B cell (primary cell): ENCODE measurements around the gene TRA2B. TPM values are rescaled to one million over a fixed set of nuclear protein-coding genes. Genes with fewer than 3 reads are reported as not detected.

ENCODE experiments used
- ATAC-seq: fragments of 200-7000 bp; cut with Tn5 transposase; one replicate; pipeline ENCODE4 v1.10.0; 2021; ENCODE audit warnings: low read depth, mild to moderate bottlenecking, moderate number of reproducible peaks, moderate library complexity
- CTCF ChIA-PET: fragments of 350-600 bp; sonication (Branson Sonifier 250); formaldehyde crosslinking; loops from one replicate; lab custom pipeline; 2021; ENCODE audit warnings: antibody characterized with exemption, inconsistent platforms; lab: Charles Lee
- POLR2A ChIA-PET: fragments of 350-600 bp; sonication (Branson Sonifier 250); formaldehyde crosslinking; loops from one replicate; lab custom pipeline; 2021; ENCODE audit warnings: antibody characterized with exemption; lab: Charles Lee
- DNase-seq: peaks from one replicate; pipeline ENCODE4 v3.0.0; 2013
- H2AFZ ChIP-seq: 2 replicates; pipeline ENCODE4 v1.6.1; 2012; ENCODE audit warnings: mild to moderate bottlenecking, low read depth, low read length; ENCODE audit not compliant: insufficient read depth, poor library complexity, severe bottlenecking
- H3K27ac ChIP-seq, 2 donors: 1 replicate in 1 of 2; 2 replicates in 1 of 2; pipeline ENCODE4 v1.5.1; 2012 to 2013; ENCODE audit warnings: low read length in 2 of 2, mild to moderate bottlenecking in 2 of 2, moderate library complexity in 1 of 2
- H3K27me3 ChIP-seq, 4 experiments: fragments of 200-600 bp in 1 of 4; sonication (generic) in 1 of 4; replicated peaks in 1 of 4; 1 replicate in 2 of 4; 2 replicates in 2 of 4; pipeline versions ENCODE4 v1.6.1 to v1.7.0; 2013 to 2016; ENCODE audit warnings: low read length in 3 of 4, mild to moderate bottlenecking in 2 of 4, mixed read lengths in 1 of 4, moderate library complexity in 1 of 4; ENCODE audit not compliant: insufficient read depth in 4 of 4, control insufficient read depth in 3 of 4; ENCODE audit errors: control extremely low read depth in 1 of 4
- H3K36me3 ChIP-seq, 2 experiments: replicated peaks in 1 of 2; 1 replicate in 1 of 2; 2 replicates in 1 of 2; pipeline versions ENCODE4 v1.6.1 to v1.7.1; 2013; ENCODE audit warnings: low read length in 1 of 2; ENCODE audit not compliant: insufficient read depth in 2 of 2, control insufficient read depth in 1 of 2; ENCODE audit errors: control extremely low read depth in 1 of 2, extremely low read depth in 1 of 2
- H3K4me1 ChIP-seq, 2 donors: fragments of 200-600 bp in 1 of 2; sonication (generic) in 1 of 2; 1 replicate in 1 of 2; 2 replicates in 1 of 2; pipeline versions ENCODE4 v1.5.1 to v1.6.1; 2013 to 2017; ENCODE audit warnings: low read length in 2 of 2; ENCODE audit not compliant: control insufficient read depth in 2 of 2, insufficient read depth in 2 of 2
- H3K4me2 ChIP-seq: replicated peaks from 2 replicates; pipeline ENCODE3; 2012; ENCODE audit warnings: mild to moderate bottlenecking, low read depth, low read length; ENCODE audit not compliant: poor library complexity, severe bottlenecking
- H3K4me3 ChIP-seq, 5 experiments: fragments of 200-600 bp in 1 of 5; sonication (generic) in 1 of 5; 1 replicate in 3 of 5; 2 replicates in 2 of 5; pipeline versions ENCODE4 v1.5.1 to v1.7.0; 2011 to 2016; ENCODE audit warnings: low read length in 4 of 5, mild to moderate bottlenecking in 4 of 5, low read depth in 2 of 5, control low read depth in 1 of 5, moderate library complexity in 1 of 5; ENCODE audit not compliant: insufficient read depth in 1 of 5; ENCODE audit errors: control extremely low read depth in 1 of 5, extremely low read depth in 1 of 5
- H3K79me2 ChIP-seq: fragments of 200-600 bp; sonication (generic); one replicate; pipeline ENCODE4 v1.6.0; 2016; ENCODE audit warnings: low read length; ENCODE audit not compliant: control insufficient read depth, insufficient read depth
- H3K9ac ChIP-seq: fragments of 200-600 bp; sonication (generic); 2 replicates; pipeline ENCODE4 v1.6.1; 2017; ENCODE audit warnings: mild to moderate bottlenecking, low read length, moderate library complexity
- H3K9me3 ChIP-seq, 3 donors: one replicate each; pipeline versions ENCODE4 v1.6.1 to v1.7.1; 2013; ENCODE audit warnings: low read length in 2 of 3; ENCODE audit not compliant: control insufficient read depth in 2 of 3, insufficient read depth in 1 of 3; ENCODE audit errors: control extremely low read depth in 1 of 3
- H4K20me1 ChIP-seq: 2 replicates; pipeline ENCODE4 v1.6.0; 2012; ENCODE audit warnings: mild to moderate bottlenecking, low read length; ENCODE audit not compliant: insufficient read depth, control insufficient read depth, poor library complexity, severe bottlenecking
- H3K27ac Mint-ChIP-seq: one replicate; pipeline ENCODE4 v1.8.0; 2021; ENCODE audit warnings: mixed read lengths
- H3K27me3 Mint-ChIP-seq: one replicate; pipeline ENCODE4 v1.8.0; 2021; ENCODE audit warnings: mixed read lengths
- H3K4me1 Mint-ChIP-seq: one replicate; pipeline ENCODE4 v1.8.0; 2021; ENCODE audit warnings: mixed read lengths
- H3K4me3 Mint-ChIP-seq: one replicate; pipeline ENCODE4 v1.8.0; 2021; ENCODE audit warnings: mixed read lengths
- H3K9me3 Mint-ChIP-seq: one replicate; pipeline ENCODE4 v1.8.0; 2022; ENCODE audit warnings: mixed read lengths; ENCODE audit not compliant: insufficient read depth
- CTCF ChIP-seq: fragments of 200-600 bp; IDR thresholded peaks from one replicate; pipeline ENCODE4 v1.8.0; 2022; ENCODE audit warnings: antibody characterized with exemption, mild to moderate bottlenecking
- EZH2 ChIP-seq: IDR thresholded peaks from 2 replicates; pipeline ENCODE4 v1.6.1; 2012; ENCODE audit warnings: borderline replicate concordance, low read depth, mild to moderate bottlenecking, moderate library complexity, low read length; ENCODE audit not compliant: insufficient read depth, poor library complexity, severe bottlenecking
- WGBS: methylation state at CpG from one replicate; pipeline ENCODE4 v1.1.5; 2013; ENCODE audit warnings: missing lambda C conversion rate; ENCODE audit not compliant: insufficient coverage; 5-methylcytosine and 5-hydroxymethylcytosine counted together
- intact Hi-C: fragments of 100-400 bp; cut with micrococcal nuclease; formaldehyde crosslinking; loops from one replicate; pipeline ENCODE4 v1.10.0; 2022
- polyA plus RNA-seq: library from polyadenylated mRNA; depleted of rRNA; stranded (reverse); fragments of >200 nt; gene quantifications from 2 replicates; pipeline ENCODE4 v1.2.3, GENCODE V29; 2012
- total RNA-seq, 2 donors: library from RNA; stranded (reverse); fragments of 120-200 nt in 1 of 2; gene quantifications; 1 replicate in 1 of 2; 2 replicates in 1 of 2; pipeline versions ENCODE4 v1.2.3 to v1.2.4, GENCODE V29; 2013 to 2022

TRA2B gene
- total and polyA plus RNA-seq, 2 donors (not counting 1 experiment from before 2014, with no cell fraction given) = 220 to 1,062 TPM

- peak overlapping the region; percentile 99 for H3K4me3 Mint-ChIP-seq
- H3K4me3 ChIP-seq = peak overlapping the region; percentile 99 to 100 (median 100)
- peak overlapping the region; percentile 100 for H3K27ac Mint-ChIP-seq
- H2AFZ ChIP-seq = no peak overlapping the region
- CTCF ChIA-PET = interaction anchor here (1.1 to 1.2 kb wide), 2 partner anchors 9 to 43 kb away, joined by 3 to 9 read pairs; no protein-coding TSS in a partner anchor
- H3K4me1 ChIP-seq = peaks cover 46 to 57% of the 10 kb centered on the region in 2 donors
- peaks cover 76% of the 10 kb centered on the region for H4K20me1 ChIP-seq
- POLR2A ChIA-PET = no interaction called here
- H3K27ac ChIP-seq = peak overlapping the region in 1 of 2 donors; percentile 47
- 0% methylated on average over 3 of the region's 8 CpGs for WGBS
- H3K27me3 ChIP-seq = no peaks in the 10 kb centered on the region
- DNase-seq (peak; percentile 23), ATAC-seq (no peak)
- H3K79me2 ChIP-seq = peaks cover 79% of the 10 kb centered on the region
- H3K9ac ChIP-seq = peak overlapping the region; percentile 100
- H3K4me2 ChIP-seq = peak overlapping the region; percentile 80
- H3K9me3 Mint-ChIP-seq = no peaks in the 10 kb centered on the region
- peaks cover 0 to 13% of the 10 kb centered on the region in 2 experiments for H3K36me3 ChIP-seq
- peaks cover 63% of the 10 kb centered on the region for H3K4me1 Mint-ChIP-seq
- no peaks in the 10 kb centered on the region for H3K27me3 Mint-ChIP-seq
- no peaks in the 10 kb centered on the region for H3K9me3 ChIP-seq
- no peak for TF ChIP-seq CTCF
- no peak for TF ChIP-seq EZH2
- intact Hi-C loops = loop anchor here (1.0 to 10.0 kb wide), 7 partner anchors 8 to 1573 kb away; partner anchors contain the start of genes CLCN2, POLR2H and VPS8
Observed at GRCh38 chr3:185934767-185935464, 2.9 kb downstream of the TRA2B start.

GRCh38 chr3:185934174-185934557, 3.6 kb downstream of the TRA2B start:
- Histone ChIP-seq H3K36me3 (peaks cover 0 to 20% of the 10 kb centered on the region in 2 experiments), H3K4me3 (peak overlapping the region; percentile 99 to 100 (median 100)), H2AFZ (no peak overlapping the region), H3K9ac (peak overlapping the region; percentile 100), H3K4me2 (peak overlapping the region; percentile 80), H3K4me1 (peaks cover 54 to 65% of the 10 kb centered on the region in 2 donors), H3K27ac (no peak overlapping the region), H3K79me2 (peaks cover 86% of the 10 kb centered on the region), H3K9me3 (no peaks in the 10 kb centered on the region), H4K20me1 (peaks cover 84% of the 10 kb centered on the region), H3K27me3 (no peaks in the 10 kb centered on the region)
- no peak for DNase-seq
- ChIA-PET POLR2A (no interaction called here), CTCF (interaction anchor here (1.2 kb wide), 1 partner anchor 10 kb away, joined by 9 read pairs; no protein-coding TSS in a partner anchor)
- Mint-ChIP-seq H3K27ac (peak overlapping the region; percentile 17), H3K4me1 (peaks cover 70% of the 10 kb centered on the region), H3K4me3 (peak overlapping the region; percentile 99), H3K27me3 (no peaks in the 10 kb centered on the region), H3K9me3 (no peaks in the 10 kb centered on the region)
- intact Hi-C loops = loop anchor here (10.0 kb wide), 1 partner anchor 1081 kb away; no protein-coding TSS in a partner anchor
- TF ChIP-seq EZH2 = no peak
- no peak for TF ChIP-seq CTCF
- 0% methylated on average over 1 of the region's 6 CpGs for WGBS
- no peak for ATAC-seq
